NCI-H460 (cell line): ENCODE results near the gene REELD1. TPM values are rescaled to one million over a fixed set of nuclear protein-coding genes. Genes with fewer than 3 reads are reported as not detected.

Experiments
- DNase-seq: peaks from one replicate; pipeline ENCODE4 v3.0.0-alpha.2; 2016; ENCODE audit warnings: low read depth; ENCODE audit errors: extremely low read depth
- polyA plus RNA-seq: library from polyadenylated mRNA; depleted of rRNA; stranded (reverse); fragments of >200 nt; gene quantifications from 2 replicates; pipeline ENCODE4 v1.2.3, GENCODE V29; 2014; cell fraction: nucleus; rRNA removed
- total RNA-seq: library from RNA; depleted of rRNA; stranded (reverse); fragments of >200 nt; shearing (Covaris generic); gene quantifications from 2 replicates; pipeline ENCODE4 v1.2.3, GENCODE V29; 2014; rRNA removed

REELD1 gene
- total RNA-seq: not detected in 2 replicates
- 0.06 TPM in 1 of 2 replicates, not detected in the other for polyA plus RNA-seq

- no peak for DNase-seq
Observed at GRCh38 chr4:146214238-146214637, at the start of gene REELD1. Gene REELD1, plus strand, starts transcription at chr4:146214538. Its CDS starts 2,415 bp downstream, at chr4:146216953.

- DNase-seq: no peak
Observed at GRCh38 chr4:146165221-146165620, 49.1 kb upstream of the REELD1 start.

- DNase-seq: no peak
Observed at GRCh38 chr4:146165840-146166239, 48.5 kb upstream of the REELD1 start.

- DNase-seq: no peak
Observed at GRCh38 chr4:146170149-146170548, 44.2 kb upstream of the REELD1 start.

- peak; percentile 67 for DNase-seq
Observed at GRCh38 chr4:146175541-146176453, 38.5 kb upstream of the REELD1 start, which contains the start of gene LSM6. Gene LSM6, plus strand, starts transcription at chr4:146175718. Its CDS starts 7,204 bp downstream, at chr4:146182922.

- no peak for DNase-seq
Observed at GRCh38 chr4:146176891-146177290, 37.4 kb upstream of the REELD1 start.

- no peak for DNase-seq
Observed at GRCh38 chr4:146178126-146178525, 36.2 kb upstream of the REELD1 start.

GRCh38 chr4:146179784-146180370 is 34.5 kb upstream of the REELD1 start:
- no peak for DNase-seq

GRCh38 chr4:146182443-146182842 is 31.9 kb upstream of the REELD1 start:
- no peak for DNase-seq

GRCh38 chr4:146183209-146183608 is 31.1 kb upstream of the REELD1 start:
- DNase-seq: no peak

GRCh38 chr4:146186041-146186440 is 28.3 kb upstream of the REELD1 start:
- DNase-seq: no peak

- no peak for DNase-seq
Observed at GRCh38 chr4:146186596-146186995, 27.7 kb upstream of the REELD1 start.

GRCh38 chr4:146190456-146190855 is 23.9 kb upstream of the REELD1 start:
- no peak for DNase-seq

GRCh38 chr4:146191766-146192458 is 22.4 kb upstream of the REELD1 start:
- DNase-seq: no peak

- no peak for DNase-seq
Observed at GRCh38 chr4:146193628-146194027, 20.7 kb upstream of the REELD1 start.

GRCh38 chr4:146194212-146194611 is 20.1 kb upstream of the REELD1 start:
- DNase-seq: no peak

- no peak for DNase-seq
Observed at GRCh38 chr4:146202665-146203064, 11.7 kb upstream of the REELD1 start.

GRCh38 chr4:146207410-146207809 is 6.9 kb upstream of the REELD1 start:
- no peak for DNase-seq

GRCh38 chr4:146210890-146211289 is 3.4 kb upstream of the REELD1 start:
- no peak for DNase-seq

- no peak for DNase-seq
Observed at GRCh38 chr4:146211440-146211839, 2.9 kb upstream of the REELD1 start.

GRCh38 chr4:146212781-146213180 is 1.6 kb upstream of the REELD1 start:
- DNase-seq: no peak
